Ovary (tissue), 3 donors: ENCODE results near the gene EHMT2.

Experiments
- EP300 ChIP-seq: sonication (generic); formaldehyde crosslinking; IDR thresholded peaks from one replicate; pipeline ENCODE4 v1.6.1; 2017; ENCODE audit warnings: antibody characterized with exemption
- POLR2A ChIP-seq: fragments of 450-650 bp; IDR thresholded peaks from one replicate; pipeline ENCODE4 v1.6.1; 2017; ENCODE audit warnings: antibody characterized with exemption, mild to moderate bottlenecking, moderate library complexity
- TF ChIP-seq, protein P1 (sequence below), 3 donors: fragments of 450-650 bp in 2 of 3; fragments of 200-600 bp in 1 of 3; IDR thresholded peaks; one replicate each; pipeline versions ENCODE4 v1.5.1 to v1.8.0; 2016 to 2022; ENCODE audit warnings: antibody characterized with exemption in 3 of 3, mild to moderate bottlenecking in 1 of 3
- donor health status: DM: no; HTN: no; CAD: no.

DNA sequence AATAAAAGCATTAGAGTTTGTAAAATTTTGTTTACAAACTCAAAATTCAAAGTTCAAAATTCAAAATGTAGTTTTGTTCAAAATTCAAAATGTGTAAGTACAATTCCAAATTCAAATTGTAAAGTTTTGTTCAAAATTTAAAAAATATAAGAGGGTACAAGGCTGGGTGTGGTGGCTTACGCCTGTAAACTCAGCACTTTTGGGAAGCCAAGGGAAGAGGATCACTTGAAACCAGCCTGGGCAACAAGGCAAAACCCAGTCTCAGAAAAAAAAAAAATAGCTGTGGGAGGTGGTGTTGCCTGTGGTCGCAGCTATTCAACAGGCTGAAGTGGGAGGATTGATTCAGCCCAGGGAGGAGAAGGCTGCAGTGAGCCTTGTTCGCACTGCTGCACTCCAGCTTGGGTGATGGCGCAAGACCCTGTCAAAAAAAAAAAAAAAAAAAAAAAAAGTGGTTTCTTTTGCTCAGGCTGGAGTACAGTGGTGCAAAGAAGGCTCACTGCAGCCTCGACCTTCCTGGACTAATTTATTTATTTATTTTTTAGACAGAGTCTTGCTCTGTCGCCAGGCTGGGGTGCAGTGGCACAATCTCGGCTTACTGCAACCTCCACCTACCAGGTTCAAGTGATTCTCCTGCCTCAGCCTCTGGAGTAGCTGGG is 9.8 kb upstream of the EHMT2 start:
- TF ChIP-seq, protein P1, sequence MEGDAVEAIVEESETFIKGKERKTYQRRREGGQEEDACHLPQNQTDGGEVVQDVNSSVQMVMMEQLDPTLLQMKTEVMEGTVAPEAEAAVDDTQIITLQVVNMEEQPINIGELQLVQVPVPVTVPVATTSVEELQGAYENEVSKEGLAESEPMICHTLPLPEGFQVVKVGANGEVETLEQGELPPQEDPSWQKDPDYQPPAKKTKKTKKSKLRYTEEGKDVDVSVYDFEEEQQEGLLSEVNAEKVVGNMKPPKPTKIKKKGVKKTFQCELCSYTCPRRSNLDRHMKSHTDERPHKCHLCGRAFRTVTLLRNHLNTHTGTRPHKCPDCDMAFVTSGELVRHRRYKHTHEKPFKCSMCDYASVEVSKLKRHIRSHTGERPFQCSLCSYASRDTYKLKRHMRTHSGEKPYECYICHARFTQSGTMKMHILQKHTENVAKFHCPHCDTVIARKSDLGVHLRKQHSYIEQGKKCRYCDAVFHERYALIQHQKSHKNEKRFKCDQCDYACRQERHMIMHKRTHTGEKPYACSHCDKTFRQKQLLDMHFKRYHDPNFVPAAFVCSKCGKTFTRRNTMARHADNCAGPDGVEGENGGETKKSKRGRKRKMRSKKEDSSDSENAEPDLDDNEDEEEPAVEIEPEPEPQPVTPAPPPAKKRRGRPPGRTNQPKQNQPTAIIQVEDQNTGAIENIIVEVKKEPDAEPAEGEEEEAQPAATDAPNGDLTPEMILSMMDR (IDR thresholded peaks at IDR 0.05), result no peak
- TF ChIP-seq EP300, result no peak
- no peak for TF ChIP-seq POLR2A
